Measurements from ENCODE around the gene SLC51A. TPM values are rescaled to one million over a fixed set of nuclear protein-coding genes. Genes with fewer than 3 reads are reported as not detected.

SLC51A gene
- total RNA-seq, 2 experiments from 2014 or later = not detected

- H3K27ac Mint-ChIP-seq = peak overlapping the region; percentile 80
- DNase-seq = peak; percentile 74
- H3K9me3 Mint-ChIP-seq = no peaks in the 10 kb centered on the region
- H3K4me1 Mint-ChIP-seq = peaks cover 15% of the 10 kb centered on the region
- H3K36me3 Mint-ChIP-seq = no peaks in the 10 kb centered on the region
- H3K27me3 Mint-ChIP-seq = no peaks in the 10 kb centered on the region
- H3K4me3 Mint-ChIP-seq = peak overlapping the region; percentile 68
These were observed 3.0 kb downstream of the SLC51A start for GRCh38 chr3:196219194-196219969.

- Mint-ChIP-seq H3K27me3 (no peaks in the 10 kb centered on the region), H3K4me1 (peaks cover 15% of the 10 kb centered on the region), H3K4me3 (no peak overlapping the region), H3K36me3 (no peaks in the 10 kb centered on the region), H3K27ac (peak overlapping the region; percentile 80), H3K9me3 (no peaks in the 10 kb centered on the region)
- no peak for DNase-seq
These were observed 3.6 kb downstream of the SLC51A start for GRCh38 chr3:196219970-196220311.

- peaks cover 15% of the 10 kb centered on the region for H3K4me1 Mint-ChIP-seq
- no peak overlapping the region for H3K4me3 Mint-ChIP-seq
- peaks cover 3% of the 10 kb centered on the region for H3K27me3 Mint-ChIP-seq
- no peaks in the 10 kb centered on the region for H3K9me3 Mint-ChIP-seq
- no peak overlapping the region for H3K27ac Mint-ChIP-seq
- DNase-seq = no peak
- no peaks in the 10 kb centered on the region for H3K36me3 Mint-ChIP-seq
These were observed 4.3 kb downstream of the SLC51A start for GRCh38 chr3:196220587-196220986.

- H3K27me3 Mint-ChIP-seq = peaks cover 3% of the 10 kb centered on the region
- no peak overlapping the region for H3K4me3 Mint-ChIP-seq
- DNase-seq = no peak
- peaks cover 15% of the 10 kb centered on the region for H3K4me1 Mint-ChIP-seq
- H3K36me3 Mint-ChIP-seq = no peaks in the 10 kb centered on the region
- H3K27ac Mint-ChIP-seq = no peak overlapping the region
- no peaks in the 10 kb centered on the region for H3K9me3 Mint-ChIP-seq
These were observed 4.7 kb downstream of the SLC51A start for GRCh38 chr3:196220991-196221390.

DNA sequence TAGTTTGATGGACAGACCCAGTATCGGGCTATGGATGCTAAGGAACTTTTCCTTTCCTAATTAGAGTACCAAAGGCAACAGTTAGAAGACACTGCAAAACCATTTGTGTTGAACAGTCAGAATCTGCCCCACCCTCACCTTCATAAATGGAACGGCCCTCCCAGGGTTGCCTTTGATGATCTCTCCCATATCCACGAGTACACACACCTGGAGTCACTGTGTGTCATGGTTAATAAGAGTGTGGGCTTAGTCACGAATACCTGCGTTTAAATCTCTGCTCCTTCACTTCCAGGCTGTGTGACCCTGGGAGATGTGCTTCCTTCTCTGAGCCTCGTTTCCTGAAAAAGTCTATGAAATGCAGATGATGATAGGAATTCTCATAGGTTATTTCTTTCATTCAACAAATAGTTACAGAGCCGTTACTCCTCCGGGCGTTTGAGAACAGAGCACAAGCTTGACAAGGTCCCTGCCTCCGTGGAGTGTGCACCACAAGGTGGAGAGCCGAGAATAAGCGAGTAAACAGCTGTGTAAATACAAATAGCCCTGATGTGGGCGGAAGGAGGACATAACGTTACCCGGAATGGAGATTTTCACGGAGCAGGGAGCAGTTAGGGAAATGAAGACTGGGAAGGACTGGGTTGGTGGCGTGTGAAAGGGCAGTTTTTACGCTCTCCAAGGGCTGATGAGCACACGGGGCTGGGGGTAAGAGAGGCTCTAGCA lies 6.7 kb downstream of the SLC51A start:
- Mint-ChIP-seq H3K36me3 (no peaks in the 10 kb centered on the region), H3K27me3 (peaks cover 3% of the 10 kb centered on the region), H3K4me3 (no peak overlapping the region), H3K9me3 (no peaks in the 10 kb centered on the region), H3K27ac (no peak overlapping the region), H3K4me1 (peaks cover 12% of the 10 kb centered on the region)
- DNase-seq = no peak

- no peak for DNase-seq
- peaks cover 3% of the 10 kb centered on the region for H3K27me3 Mint-ChIP-seq
- no peak overlapping the region for H3K27ac Mint-ChIP-seq
- no peaks in the 10 kb centered on the region for H3K9me3 Mint-ChIP-seq
- no peak overlapping the region for H3K4me3 Mint-ChIP-seq
- H3K36me3 Mint-ChIP-seq = no peaks in the 10 kb centered on the region
- no peaks in the 10 kb centered on the region for H3K4me1 Mint-ChIP-seq
These were observed 8.8 kb downstream of the SLC51A start for GRCh38 chr3:196225086-196225485.

- H3K27ac Mint-ChIP-seq = no peak overlapping the region
- H3K4me1 Mint-ChIP-seq = no peaks in the 10 kb centered on the region
- no peaks in the 10 kb centered on the region for H3K9me3 Mint-ChIP-seq
- peaks cover 3% of the 10 kb centered on the region for H3K27me3 Mint-ChIP-seq
- H3K36me3 Mint-ChIP-seq = no peaks in the 10 kb centered on the region
- DNase-seq = no peak
- H3K4me3 Mint-ChIP-seq = no peak overlapping the region
These were observed 9.5 kb downstream of the SLC51A start for GRCh38 chr3:196225763-196226364.

- no peak for DNase-seq
- Mint-ChIP-seq H3K4me3 (no peak overlapping the region), H3K36me3 (no peaks in the 10 kb centered on the region), H3K27me3 (peaks cover 3% of the 10 kb centered on the region), H3K9me3 (no peaks in the 10 kb centered on the region), H3K27ac (no peak overlapping the region), H3K4me1 (no peaks in the 10 kb centered on the region)
These were observed 10.8 kb downstream of the SLC51A start for GRCh38 chr3:196227121-196227561.

- Mint-ChIP-seq H3K27me3 (peaks cover 3% of the 10 kb centered on the region), H3K27ac (peak overlapping the region; percentile 16), H3K4me1 (peaks cover 5% of the 10 kb centered on the region), H3K36me3 (no peaks in the 10 kb centered on the region), H3K9me3 (no peaks in the 10 kb centered on the region), H3K4me3 (no peak overlapping the region)
- DNase-seq = no peak
These were observed 11.5 kb downstream of the SLC51A start for GRCh38 chr3:196227629-196228493.

GRCh38 chr3:196232154-196232881 lies 16.0 kb downstream of the SLC51A start:
- Mint-ChIP-seq H3K27me3 (no peaks in the 10 kb centered on the region), H3K9me3 (no peaks in the 10 kb centered on the region), H3K4me1 (peaks cover 21% of the 10 kb centered on the region), H3K27ac (peak overlapping the region; percentile 22), H3K4me3 (no peak overlapping the region), H3K36me3 (no peaks in the 10 kb centered on the region)
- no peak for DNase-seq

GRCh38 chr3:196232882-196233251 lies 16.5 kb downstream of the SLC51A start:
- no peak for DNase-seq
- Mint-ChIP-seq H3K4me1 (peaks cover 23% of the 10 kb centered on the region), H3K27ac (no peak overlapping the region), H3K4me3 (no peak overlapping the region), H3K36me3 (peaks cover 2% of the 10 kb centered on the region), H3K27me3 (no peaks in the 10 kb centered on the region), H3K9me3 (no peaks in the 10 kb centered on the region)

DNA sequence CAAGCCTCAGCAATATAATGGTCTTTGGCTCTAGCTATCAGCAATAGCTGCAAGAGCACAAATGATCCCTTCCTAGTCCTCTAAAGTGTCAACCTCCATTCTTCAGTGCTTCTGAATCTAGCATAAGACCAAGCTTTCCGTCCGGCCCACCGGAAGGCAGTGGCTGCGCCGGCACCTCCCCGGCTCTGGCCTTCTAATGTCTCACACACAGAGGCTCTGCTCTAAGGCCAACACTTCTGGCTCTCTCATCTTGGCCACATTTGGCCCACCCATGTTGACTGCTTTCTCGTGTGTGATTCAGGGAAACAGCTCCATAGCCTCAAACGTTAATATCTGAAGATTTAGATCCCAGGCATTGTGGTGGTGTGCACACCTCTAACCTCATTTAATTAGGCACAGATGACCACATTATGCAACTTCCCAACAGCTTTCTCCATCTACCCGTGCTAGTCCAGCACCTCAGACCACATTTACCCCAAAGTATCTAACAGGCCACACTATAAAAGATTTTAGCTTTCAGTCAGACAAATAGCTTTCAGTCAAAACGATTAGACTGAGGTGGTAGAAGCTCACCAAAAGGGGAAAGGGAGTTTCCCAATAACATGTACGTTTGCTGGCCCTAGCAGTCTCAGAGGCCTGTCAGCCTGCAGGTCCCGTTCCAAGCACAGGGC lies 19.3 kb downstream of the SLC51A start:
- peaks cover 23% of the 10 kb centered on the region for H3K4me1 Mint-ChIP-seq
- H3K36me3 Mint-ChIP-seq = peaks cover 4% of the 10 kb centered on the region
- H3K9me3 Mint-ChIP-seq = no peaks in the 10 kb centered on the region
- no peak overlapping the region for H3K27ac Mint-ChIP-seq
- no peak for DNase-seq
- no peak overlapping the region for H3K4me3 Mint-ChIP-seq
- H3K27me3 Mint-ChIP-seq = no peaks in the 10 kb centered on the region

DNA sequence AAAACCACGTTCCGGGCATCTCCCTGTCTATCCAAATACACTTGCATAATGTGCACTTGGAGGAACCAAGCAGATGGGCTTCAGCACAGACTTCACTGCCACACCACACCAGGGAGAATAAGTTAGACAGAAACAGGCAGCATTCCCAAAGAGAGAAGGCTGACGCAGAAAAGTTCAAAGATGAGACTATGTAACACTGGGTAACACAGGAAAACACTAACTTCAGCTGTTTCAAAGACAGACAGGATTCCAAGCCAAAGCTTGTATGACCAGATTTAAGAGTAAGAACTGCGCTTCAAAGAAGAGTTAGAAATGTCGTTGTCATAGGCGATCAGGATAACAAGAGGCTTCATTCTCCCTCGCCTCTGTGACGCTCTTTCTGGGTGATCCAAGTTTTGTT lies 19.9 kb downstream of the SLC51A start:
- DNase-seq = no peak
- Mint-ChIP-seq H3K27me3 (no peaks in the 10 kb centered on the region), H3K9me3 (no peaks in the 10 kb centered on the region), H3K36me3 (peaks cover 4% of the 10 kb centered on the region), H3K4me1 (peaks cover 23% of the 10 kb centered on the region), H3K4me3 (no peak overlapping the region), H3K27ac (no peak overlapping the region)

- Mint-ChIP-seq H3K27me3 (no peaks in the 10 kb centered on the region), H3K4me1 (peaks cover 23% of the 10 kb centered on the region), H3K36me3 (peaks cover 4% of the 10 kb centered on the region), H3K27ac (peak overlapping the region; percentile 22), H3K4me3 (no peak overlapping the region), H3K9me3 (no peaks in the 10 kb centered on the region)
- DNase-seq = no peak
These were observed 20.9 kb downstream of the SLC51A start for GRCh38 chr3:196237203-196237602.
